GM23338 (cell line): ENCODE measurements around the gene SMYD1.

ENCODE experiments used
- CTCF ChIP-seq, 2 experiments: fragments of 200-600 bp in 1 of 2; sonication (generic) in 1 of 2; conservative IDR thresholded peaks; 2 replicates each; pipeline versions ENCODE4 v1.5.1 to v1.6.1; 2016 to 2017; ENCODE audit warnings: antibody characterized with exemption in 2 of 2, low read depth in 2 of 2, mild to moderate bottlenecking in 2 of 2, moderate library complexity in 1 of 2
- EZH2 ChIP-seq: fragments of 200-600 bp; sonication (generic); IDR thresholded peaks from one replicate; pipeline ENCODE4 v1.8.0; 2017; ENCODE audit warnings: antibody characterized with exemption, mild to moderate bottlenecking, low read depth; ENCODE audit not compliant: unreplicated experiment
- JUNB ChIP-seq: IDR thresholded peaks from one replicate; pipeline ENCODE4 v1.6.1; 2016; ENCODE audit warnings: antibody characterized with exemption; ENCODE audit not compliant: unreplicated experiment
- POLR2AphosphoS5 ChIP-seq: IDR thresholded peaks from 2 replicates; pipeline ENCODE4 v1.6.1; 2016; ENCODE audit warnings: antibody characterized with exemption, low read depth
- REST ChIP-seq: IDR thresholded peaks from one replicate; pipeline ENCODE4 v1.6.1; 2018; ENCODE audit warnings: antibody characterized with exemption; ENCODE audit not compliant: unreplicated experiment

GRCh38 chr2:88071365-88071764 lies 3.7 kb downstream of the SMYD1 start:
- TF ChIP-seq EZH2 (no peak), CTCF (conservative IDR thresholded peaks at IDR 0.05; ENCODE audit: low read depth in 2 of 2) (no peak), POLR2AphosphoS5 (no peak), JUNB (no peak), REST (no peak)
